Measurements from ENCODE around the gene SMOC2. TPM values are rescaled to one million over a fixed set of nuclear protein-coding genes. Genes with fewer than 3 reads are reported as not detected.

The SMOC2 gene
- polyA plus RNA-seq, 1 of the 3 experiments (the other 2 are of a cell fraction) = not detected

DNA sequence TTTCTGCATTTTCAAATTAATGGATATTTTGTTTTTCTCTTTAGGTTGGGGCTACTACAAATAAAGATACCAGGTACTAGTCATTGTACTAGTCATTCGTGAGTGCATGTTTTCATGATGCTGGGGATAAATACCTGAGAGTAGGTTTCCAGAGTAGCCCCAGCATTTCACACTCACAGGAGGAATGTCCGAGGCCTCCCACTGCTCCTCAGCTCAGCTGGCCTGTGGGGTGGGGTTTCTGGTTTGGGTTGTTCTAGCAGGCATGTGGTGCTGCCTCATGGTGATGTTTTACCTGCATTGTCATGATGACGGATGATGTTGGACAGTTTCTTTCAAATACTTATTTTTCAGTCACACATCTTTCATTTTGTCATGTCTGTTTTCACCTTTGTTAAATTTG is 144.5 kb downstream of the SMOC2 start:
- Histone ChIP-seq H3K27ac (ENCODE audit: low read depth in 2 of 2, low read length in 1 of 2) (no peak overlapping the region), H3K4me1 (ENCODE audit: control insufficient read depth in 1 of 2, insufficient read depth in 2 of 2, low read depth in 1 of 2, low read length in 1 of 2) (peaks cover 0 to 2% of the 10 kb centered on the region in 2 experiments; a peak in 1 of 4 replicates), H2AFZ (ENCODE audit: low read depth) (no peak overlapping the region), H3K9me3 (no peaks in the 10 kb centered on the region), H3K36me3 (replicated peaks in 1 of 2; ENCODE audit: control insufficient read depth in 1 of 2, insufficient read depth in 2 of 2, low read length in 1 of 2) (no peaks in the 10 kb centered on the region), H3K4me2 (no peak overlapping the region), H3K9me2 (no peaks in the 10 kb centered on the region), H3K9ac (no peak overlapping the region), H3K27me3 (ENCODE audit: insufficient read depth) (no peaks in the 10 kb centered on the region), H3K79me2 (ENCODE audit: insufficient read depth) (no peaks in the 10 kb centered on the region), H3F3A (replicated peaks; ENCODE audit: insufficient read depth) (no peaks in the 10 kb centered on the region), H3K4me3 (ENCODE audit: low read depth in 2 of 2, low read length in 1 of 2) (no peak overlapping the region), H4K20me1 (ENCODE audit: insufficient read depth) (no peaks in the 10 kb centered on the region)
- WGBS (ENCODE audit: low lambda C conversion rate) = 32% methylated on average over 3 of the region's 3 CpGs
- CTCF ChIA-PET = interaction anchor here (1.5 kb wide), 1 partner anchor 125 kb away, joined by 3 read pairs; no protein-coding TSS in a partner anchor
- POLR2A ChIA-PET = no interaction called here
- no peak for TF ChIP-seq RCOR1 (IDR thresholded peaks at IDR 0.05; ENCODE audit: low read length)
- no peak for TF ChIP-seq CHD2 (IDR thresholded peaks at IDR 0.05; ENCODE audit: low read length, partially characterized antibody)
- no peak for TF ChIP-seq GATA2 (CRISPR knock-in tag; IDR thresholded peaks at IDR 0.05)
- TF ChIP-seq FOXM1 (IDR thresholded peaks at IDR 0.05; ENCODE audit: low read depth) = no peak
- no peak for TF ChIP-seq TEAD4 (IDR thresholded peaks at IDR 0.05; ENCODE audit: borderline replicate concordance, insufficient read depth)
- TF ChIP-seq SIN3A (IDR thresholded peaks at IDR 0.05; ENCODE audit: borderline replicate concordance, low read depth, low read length) = no peak
- no peak for TF ChIP-seq JUND (IDR thresholded peaks at IDR 0.05)
- TF ChIP-seq FOSL2 (IDR thresholded peaks at IDR 0.05; ENCODE audit: borderline replicate concordance, low read depth) = no peak
- no peak for TF ChIP-seq REST (IDR thresholded peaks at IDR 0.05; ENCODE audit: low read depth, low read length)
- TF ChIP-seq GABPA (IDR thresholded peaks at IDR 0.05; ENCODE audit: low read depth) = no peak
- TF ChIP-seq TCF12 (IDR thresholded peaks at IDR 0.05) = no peak
- no peak for TF ChIP-seq EP300 (IDR thresholded peaks at IDR 0.05; ENCODE audit: borderline replicate concordance in 1 of 2, low read depth in 1 of 2, low read length in 1 of 2)
- no peak for TF ChIP-seq NRF1 (IDR thresholded peaks at IDR 0.05; ENCODE audit: low read depth, low read length)
- TF ChIP-seq, protein P1, sequence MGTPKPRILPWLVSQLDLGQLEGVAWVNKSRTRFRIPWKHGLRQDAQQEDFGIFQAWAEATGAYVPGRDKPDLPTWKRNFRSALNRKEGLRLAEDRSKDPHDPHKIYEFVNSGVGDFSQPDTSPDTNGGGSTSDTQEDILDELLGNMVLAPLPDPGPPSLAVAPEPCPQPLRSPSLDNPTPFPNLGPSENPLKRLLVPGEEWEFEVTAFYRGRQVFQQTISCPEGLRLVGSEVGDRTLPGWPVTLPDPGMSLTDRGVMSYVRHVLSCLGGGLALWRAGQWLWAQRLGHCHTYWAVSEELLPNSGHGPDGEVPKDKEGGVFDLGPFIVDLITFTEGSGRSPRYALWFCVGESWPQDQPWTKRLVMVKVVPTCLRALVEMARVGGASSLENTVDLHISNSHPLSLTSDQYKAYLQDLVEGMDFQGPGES (IDR thresholded peaks at IDR 0.05; ENCODE audit: low read depth, low read length) = no peak
- DNase-seq = no peak

- H3K79me2 ChIP-seq (ENCODE audit: insufficient read depth) = no peaks in the 10 kb centered on the region
- no peak overlapping the region for H3K27ac ChIP-seq (ENCODE audit: low read depth in 2 of 2, low read length in 1 of 2)
- H3K9me3 ChIP-seq = no peaks in the 10 kb centered on the region
- no peaks in the 10 kb centered on the region for H3F3A ChIP-seq (replicated peaks; ENCODE audit: insufficient read depth)
- H2AFZ ChIP-seq (ENCODE audit: low read depth) = no peak overlapping the region
- no peaks in the 10 kb centered on the region for H4K20me1 ChIP-seq (ENCODE audit: insufficient read depth)
- WGBS (ENCODE audit: low lambda C conversion rate) = 62% methylated on average over 2 of the region's 2 CpGs
- no peaks in the 10 kb centered on the region for H3K27me3 ChIP-seq (ENCODE audit: insufficient read depth)
- DNase-seq = no peak
- no peak overlapping the region for H3K4me2 ChIP-seq
- H3K9me2 ChIP-seq = no peaks in the 10 kb centered on the region
- H3K4me3 ChIP-seq (ENCODE audit: low read depth in 2 of 2, low read length in 1 of 2) = no peak overlapping the region
- ChIA-PET CTCF (no interaction called here), POLR2A (no interaction called here)
- no peaks in the 10 kb centered on the region for H3K36me3 ChIP-seq (replicated peaks in 1 of 2; ENCODE audit: control insufficient read depth in 1 of 2, insufficient read depth in 2 of 2, low read length in 1 of 2)
- no peak overlapping the region for H3K9ac ChIP-seq
- TF ChIP-seq RAD21 (IDR thresholded peaks at IDR 0.05; ENCODE audit: low read length) (no peak), TCF12 (IDR thresholded peaks at IDR 0.05) (no peak), MAX (IDR thresholded peaks at IDR 0.05; ENCODE audit: low read depth) (no peak), REST (IDR thresholded peaks at IDR 0.05; ENCODE audit: low read depth, low read length) (no peak), EP300 (IDR thresholded peaks at IDR 0.05; ENCODE audit: borderline replicate concordance in 1 of 2, low read depth in 1 of 2, low read length in 1 of 2) (no peak), FOSL2 (IDR thresholded peaks at IDR 0.05; ENCODE audit: borderline replicate concordance, low read depth) (no peak), NFIC (IDR thresholded peaks at IDR 0.05; ENCODE audit: borderline replicate concordance) (no peak), TAF1 (IDR thresholded peaks at IDR 0.05; ENCODE audit: borderline replicate concordance, low read depth, low read length) (no peak), FOXM1 (IDR thresholded peaks at IDR 0.05; ENCODE audit: low read depth) (no peak), FOXJ3 (CRISPR knock-in tag; IDR thresholded peaks at IDR 0.05) (no peak)
- H3K4me1 ChIP-seq (ENCODE audit: control insufficient read depth in 1 of 2, insufficient read depth in 2 of 2, low read depth in 1 of 2, low read length in 1 of 2) = peaks cover 0 to 2% of the 10 kb centered on the region in 2 experiments; a peak in 1 of 4 replicates
These were observed 148.3 kb downstream of the SMOC2 start for GRCh38 chr6:168589275-168589674.
